Astrocyte of the spinal cord (primary cell): ENCODE measurements around the gene INPP5A.
"Not testable (repeated sequence)": the region's sequence is repeated elsewhere in the genome, so short reads cannot be mapped to it uniquely, and the experiment has no call there.

Experiments used
- DNase-seq: peaks from one replicate; pipeline ENCODE4 v3.0.0; 2011; ENCODE audit warnings: low read depth, low spot score
- H3K4me3 ChIP-seq: 2 replicates; pipeline ENCODE4 v1.5.1; 2011; ENCODE audit warnings: low read depth, mild to moderate bottlenecking, low read length, moderate library complexity
- CTCF ChIP-seq: IDR thresholded peaks from 2 replicates; pipeline ENCODE4 v1.5.1; 2012; ENCODE audit warnings: low read depth, mild to moderate bottlenecking, low read length, inconsistent platforms
- in situ Hi-C: cut with HindIII; loops from 2 replicates; pipeline ENCODE4 v1.10.0; 2017; ENCODE audit warnings: low sequenced_read_pairs

Gene INPP5A

GRCh38 chr10:132566892-132567291 is 29.3 kb downstream of the INPP5A start:
- in situ Hi-C loops, result no loop called here
- H3K4me3 ChIP-seq, result no peak overlapping the region
- no peak for TF ChIP-seq CTCF
- DNase-seq, result no peak

GRCh38 chr10:132570265-132570664 is 32.7 kb downstream of the INPP5A start:
- H3K4me3 ChIP-seq, result no peak overlapping the region
- no peak for TF ChIP-seq CTCF
- no peak for DNase-seq
- in situ Hi-C loops, result no loop called here

- DNase-seq, result no peak
- in situ Hi-C loops, result no loop called here
- no peak for TF ChIP-seq CTCF
- H3K4me3 ChIP-seq, result no peak overlapping the region
Measured at GRCh38 chr10:132570771-132571649, 33.4 kb downstream of the INPP5A start.

- no peak for TF ChIP-seq CTCF
- H3K4me3 ChIP-seq, result no peak overlapping the region
- in situ Hi-C loops, result no loop called here
- DNase-seq, result peak; percentile 87
Measured at GRCh38 chr10:132571650-132572544, 34.3 kb downstream of the INPP5A start.

GRCh38 chr10:132572545-132572937 is 35.0 kb downstream of the INPP5A start:
- TF ChIP-seq CTCF, result no peak

GRCh38 chr10:132572946-132573345 is 35.4 kb downstream of the INPP5A start:
- H3K4me3 ChIP-seq, in situ Hi-C loops, DNase-seq: not testable (repeated sequence)

More at GRCh38 chr10:132572545-132572937, 35.0 kb downstream of the INPP5A start:
- peak; percentile 69 for DNase-seq
- in situ Hi-C loops, result no loop called here
- H3K4me3 ChIP-seq, result no peak overlapping the region

GRCh38 chr10:132574288-132574687 is 36.7 kb downstream of the INPP5A start:
- no peak for DNase-seq
- H3K4me3 ChIP-seq, result no peak overlapping the region
- in situ Hi-C loops, result no loop called here
- TF ChIP-seq CTCF, result no peak
